SK-N-SH treated with all-trans-retinoic acid at 6 μM for 48 hours (cell line): ENCODE measurements around the gene SCLT1.

Experiments
- ATAC-seq: fragments of 200-7000 bp; cut with Tn5 transposase; 3 replicates; pipeline ENCODE4 v1.9.1; 2020; ENCODE audit warnings: mild to moderate bottlenecking, moderate library complexity
- ARNTL ChIP-seq: fragments of 450-650 bp; formaldehyde crosslinking; IDR thresholded peaks from 2 replicates; pipeline ENCODE4 v1.5.0; 2020; ENCODE audit warnings: low read depth, mild to moderate bottlenecking, moderate library complexity, borderline replicate concordance
- BACH2 ChIP-seq: fragments of 250-450 bp; sonication (Bioruptor Pico); IDR thresholded peaks from 2 replicates; pipeline ENCODE4 v1.9.0; 2021; ENCODE audit warnings: mild to moderate bottlenecking, borderline replicate concordance
- CREB5 ChIP-seq: fragments of 250-450 bp; sonication (Bioruptor Pico); IDR thresholded peaks from 2 replicates; pipeline ENCODE4 v1.5.1; 2020; ENCODE audit warnings: low read depth, mild to moderate bottlenecking, moderate library complexity
- CSDC2 ChIP-seq: fragments of 250-450 bp; sonication (Bioruptor Pico); IDR thresholded peaks from 2 replicates; pipeline ENCODE4 v1.5.0; 2020; ENCODE audit warnings: mild to moderate bottlenecking, moderate library complexity
- ESRRG ChIP-seq: fragments of 250-450 bp; sonication (Bioruptor Pico); IDR thresholded peaks from 2 replicates; pipeline ENCODE4 v1.6.1; 2021; ENCODE audit warnings: mild to moderate bottlenecking
- GLIS3 ChIP-seq: fragments of 250-450 bp; sonication (Bioruptor Pico); IDR thresholded peaks from 2 replicates; pipeline ENCODE4 v1.5.0; 2020; ENCODE audit warnings: mild to moderate bottlenecking, moderate library complexity
- ISL1 ChIP-seq: fragments of 250-450 bp; sonication (Bioruptor Pico); IDR thresholded peaks from 2 replicates; pipeline ENCODE4 v2.1.2; 2022; ENCODE audit warnings: mild to moderate bottlenecking, moderate library complexity
- OSR1 ChIP-seq: fragments of 250-450 bp; sonication (Bioruptor Pico); IDR thresholded peaks from 2 replicates; pipeline ENCODE4 v1.8.0; 2022; ENCODE audit warnings: moderate library complexity, mild to moderate bottlenecking, inconsistent platforms
- POU6F1 ChIP-seq: fragments of 250-450 bp; sonication (Bioruptor Pico); IDR thresholded peaks from 2 replicates; pipeline ENCODE4 v1.8.0; 2021; ENCODE audit warnings: low read depth, mild to moderate bottlenecking, moderate library complexity, borderline replicate concordance
- RARB ChIP-seq: fragments of 250-450 bp; sonication (Bioruptor Pico); IDR thresholded peaks from 2 replicates; pipeline ENCODE4 v1.8.0; 2021; ENCODE audit warnings: mild to moderate bottlenecking, moderate library complexity
- SNAI2 ChIP-seq: fragments of 250-450 bp; sonication (Bioruptor Pico); IDR thresholded peaks from 2 replicates; pipeline ENCODE4 v1.5.0; 2020; ENCODE audit warnings: mild to moderate bottlenecking, moderate library complexity
- TCF4 ChIP-seq: fragments of 250-450 bp; sonication (Bioruptor Pico); IDR thresholded peaks from 2 replicates; pipeline ENCODE4 v1.8.0; 2021; ENCODE audit warnings: mild to moderate bottlenecking, moderate library complexity, borderline replicate concordance
- TOX ChIP-seq: fragments of 250-450 bp; sonication (Bioruptor Pico); IDR thresholded peaks from 2 replicates; pipeline ENCODE4 v1.8.0; 2021; ENCODE audit warnings: mild to moderate bottlenecking, moderate library complexity, borderline replicate concordance
- TSHZ2 ChIP-seq: fragments of 250-450 bp; sonication (Bioruptor Pico); IDR thresholded peaks from 2 replicates; pipeline ENCODE4 v1.5.0; 2020; ENCODE audit warnings: mild to moderate bottlenecking, moderate library complexity
- ZFP3 ChIP-seq: fragments of 250-450 bp; sonication (Bioruptor Pico); IDR thresholded peaks from 2 replicates; pipeline ENCODE4 v1.5.0; 2020; ENCODE audit warnings: mild to moderate bottlenecking, moderate library complexity
- ZFP30 ChIP-seq: fragments of 450-650 bp; formaldehyde crosslinking; IDR thresholded peaks from 2 replicates; pipeline ENCODE4 v1.5.0; 2022; ENCODE audit warnings: mild to moderate bottlenecking, moderate library complexity
- ZNF565 ChIP-seq: fragments of 450-650 bp; formaldehyde crosslinking; conservative IDR thresholded peaks from 2 replicates; pipeline ENCODE4 v1.5.0; 2020; ENCODE audit warnings: low read depth, mild to moderate bottlenecking, moderate library complexity
- ZNF70 ChIP-seq: fragments of 450-650 bp; formaldehyde crosslinking; IDR thresholded peaks from 2 replicates; pipeline ENCODE4 v1.5.0; 2020; ENCODE audit warnings: mild to moderate bottlenecking, moderate library complexity
- ZNF8 ChIP-seq: fragments of 450-650 bp; formaldehyde crosslinking; IDR thresholded peaks from 2 replicates; pipeline ENCODE4 v1.5.0; 2020; ENCODE audit warnings: mild to moderate bottlenecking, moderate library complexity
- TF ChIP-seq, protein P1 (sequence below): fragments of 250-450 bp; sonication (Bioruptor Pico); IDR thresholded peaks from 2 replicates; pipeline ENCODE4 v1.8.0; 2020; ENCODE audit warnings: mild to moderate bottlenecking, moderate library complexity, borderline replicate concordance

The SCLT1 gene

GRCh38 chr4:128924951-128925350 is 168.4 kb downstream of the SCLT1 start:
- no peak for ATAC-seq
- TF ChIP-seq BACH2 (CRISPR knock-in tag): no peak
- no peak for TF ChIP-seq RARB (CRISPR knock-in tag)
- TF ChIP-seq, protein P1, sequence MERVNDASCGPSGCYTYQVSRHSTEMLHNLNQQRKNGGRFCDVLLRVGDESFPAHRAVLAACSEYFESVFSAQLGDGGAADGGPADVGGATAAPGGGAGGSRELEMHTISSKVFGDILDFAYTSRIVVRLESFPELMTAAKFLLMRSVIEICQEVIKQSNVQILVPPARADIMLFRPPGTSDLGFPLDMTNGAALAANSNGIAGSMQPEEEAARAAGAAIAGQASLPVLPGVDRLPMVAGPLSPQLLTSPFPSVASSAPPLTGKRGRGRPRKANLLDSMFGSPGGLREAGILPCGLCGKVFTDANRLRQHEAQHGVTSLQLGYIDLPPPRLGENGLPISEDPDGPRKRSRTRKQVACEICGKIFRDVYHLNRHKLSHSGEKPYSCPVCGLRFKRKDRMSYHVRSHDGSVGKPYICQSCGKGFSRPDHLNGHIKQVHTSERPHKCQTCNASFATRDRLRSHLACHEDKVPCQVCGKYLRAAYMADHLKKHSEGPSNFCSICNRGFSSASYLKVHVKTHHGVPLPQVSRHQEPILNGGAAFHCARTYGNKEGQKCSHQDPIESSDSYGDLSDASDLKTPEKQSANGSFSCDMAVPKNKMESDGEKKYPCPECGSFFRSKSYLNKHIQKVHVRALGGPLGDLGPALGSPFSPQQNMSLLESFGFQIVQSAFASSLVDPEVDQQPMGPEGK (CRISPR knock-in tag): no peak
- no peak for TF ChIP-seq TCF4 (CRISPR knock-in tag)
- no peak for TF ChIP-seq POU6F1 (CRISPR knock-in tag)
- no peak for TF ChIP-seq ZNF70
- TF ChIP-seq TSHZ2: no peak
- TF ChIP-seq SNAI2 (CRISPR knock-in tag): no peak
- no peak for TF ChIP-seq GLIS3
- no peak for TF ChIP-seq ZNF8 (CRISPR knock-in tag)
- no peak for TF ChIP-seq ISL1 (CRISPR knock-in tag)
- TF ChIP-seq TOX (CRISPR knock-in tag): no peak

- TF ChIP-seq CSDC2 (CRISPR knock-in tag) (no peak), BACH2 (CRISPR knock-in tag) (no peak), ARNTL (CRISPR knock-in tag) (no peak), OSR1 (no peak), ESRRG (CRISPR knock-in tag) (no peak), ZNF565 (CRISPR knock-in tag) (no peak), SNAI2 (CRISPR knock-in tag) (no peak), ZFP30 (CRISPR knock-in tag) (no peak), TSHZ2 (no peak), CREB5 (CRISPR knock-in tag) (no peak), RARB (CRISPR knock-in tag) (no peak), TOX (CRISPR knock-in tag) (no peak), ZFP3 (no peak), ZNF8 (CRISPR knock-in tag) (no peak)
- TF ChIP-seq, protein P1 (CRISPR knock-in tag): no peak
- TF ChIP-seq, all 23 proteins: peak for 0
- peak; percentile 75 for ATAC-seq
These were observed 171.4 kb downstream of the SCLT1 start for GRCh38 chr4:128921954-128922353.
